ENCODE results near the gene FCMR.

The FCMR gene

GRCh38 chr1:206873603-206874188 lies 48.0 kb downstream of the FCMR start:
- peaks cover 9% of the 10 kb centered on the region for H3K9me3 ChIP-seq (ENCODE audit: insufficient read depth, low read length, severe bottlenecking)
- H3K9ac ChIP-seq (ENCODE audit: low read depth, low read length) = no peak overlapping the region
- no peak overlapping the region for H2AFZ ChIP-seq (ENCODE audit: low read depth, low read length)
- no peaks in the 10 kb centered on the region for H3K27me3 ChIP-seq (ENCODE audit: insufficient read depth, low read length, poor library complexity)
- DNase-seq (no peak), ATAC-seq (ENCODE audit: insufficient read depth, low read depth) (no peak)
- no peak overlapping the region for H3K27ac ChIP-seq (ENCODE audit: low read length)
- H3K4me3 ChIP-seq (ENCODE audit: low read depth in 1 of 2, low read length in 2 of 2) = no peak overlapping the region
- no peaks in the 10 kb centered on the region for H3K36me3 ChIP-seq (ENCODE audit: insufficient read depth, low read length)
- no peaks in the 10 kb centered on the region for H3K79me2 ChIP-seq (ENCODE audit: insufficient read depth, low read length)
- no peaks in the 10 kb centered on the region for H4K20me1 ChIP-seq (ENCODE audit: insufficient read depth, low read length)
- TF ChIP-seq CTCF (IDR thresholded peaks at IDR 0.05; ENCODE audit: borderline replicate concordance, extremely low read depth, low read length, poor library complexity, severe bottlenecking) = no peak
- no peak for TF ChIP-seq EZH2 (IDR thresholded peaks at IDR 0.05; ENCODE audit: borderline replicate concordance, low read depth, low read length, severe bottlenecking)
- H3K4me1 ChIP-seq (ENCODE audit: insufficient read depth, low read length) = no peaks in the 10 kb centered on the region
- no peak overlapping the region for H3K4me2 ChIP-seq (ENCODE audit: insufficient read depth, low read length)

- Histone ChIP-seq H4K20me1 (ENCODE audit: insufficient read depth, low read length) (no peaks in the 10 kb centered on the region), H2AFZ (ENCODE audit: low read depth, low read length) (no peak overlapping the region), H3K36me3 (ENCODE audit: insufficient read depth, low read length) (no peaks in the 10 kb centered on the region), H3K9ac (ENCODE audit: low read depth, low read length) (no peak overlapping the region), H3K27ac (ENCODE audit: low read length) (no peak overlapping the region), H3K9me3 (ENCODE audit: insufficient read depth, low read length, severe bottlenecking) (no peaks in the 10 kb centered on the region), H3K4me1 (ENCODE audit: insufficient read depth, low read length) (no peaks in the 10 kb centered on the region), H3K27me3 (ENCODE audit: insufficient read depth, low read length, poor library complexity) (no peaks in the 10 kb centered on the region), H3K4me2 (ENCODE audit: insufficient read depth, low read length) (no peak overlapping the region), H3K79me2 (ENCODE audit: insufficient read depth, low read length) (no peaks in the 10 kb centered on the region), H3K4me3 (ENCODE audit: low read depth in 1 of 2, low read length in 2 of 2) (no peak overlapping the region)
- DNase-seq = no peak
- no peak for ATAC-seq (ENCODE audit: insufficient read depth, low read depth)
- no peak for TF ChIP-seq CTCF (IDR thresholded peaks at IDR 0.05; ENCODE audit: borderline replicate concordance, extremely low read depth, low read length, poor library complexity, severe bottlenecking)
- no peak for TF ChIP-seq EZH2 (IDR thresholded peaks at IDR 0.05; ENCODE audit: borderline replicate concordance, low read depth, low read length, severe bottlenecking)
These were observed 49.6 kb downstream of the FCMR start for GRCh38 chr1:206872139-206872538.

- Histone ChIP-seq H3K36me3 (ENCODE audit: insufficient read depth, low read length) (no peaks in the 10 kb centered on the region), H3K9ac (ENCODE audit: low read depth, low read length) (no peak overlapping the region), H2AFZ (ENCODE audit: low read depth, low read length) (no peak overlapping the region), H4K20me1 (ENCODE audit: insufficient read depth, low read length) (no peaks in the 10 kb centered on the region), H3K4me3 (ENCODE audit: low read depth in 1 of 2, low read length in 2 of 2) (no peak overlapping the region), H3K27me3 (ENCODE audit: insufficient read depth, low read length, poor library complexity) (no peaks in the 10 kb centered on the region), H3K4me2 (ENCODE audit: insufficient read depth, low read length) (no peak overlapping the region), H3K4me1 (ENCODE audit: insufficient read depth, low read length) (no peaks in the 10 kb centered on the region), H3K27ac (ENCODE audit: low read length) (no peak overlapping the region), H3K79me2 (ENCODE audit: insufficient read depth, low read length) (no peaks in the 10 kb centered on the region), H3K9me3 (ENCODE audit: insufficient read depth, low read length, severe bottlenecking) (no peaks in the 10 kb centered on the region)
- ATAC-seq (ENCODE audit: insufficient read depth, low read depth) (no peak), DNase-seq (no peak)
- no peak for TF ChIP-seq CTCF (IDR thresholded peaks at IDR 0.05; ENCODE audit: borderline replicate concordance, extremely low read depth, low read length, poor library complexity, severe bottlenecking)
- no peak for TF ChIP-seq EZH2 (IDR thresholded peaks at IDR 0.05; ENCODE audit: borderline replicate concordance, low read depth, low read length, severe bottlenecking)
These were observed 53.5 kb downstream of the FCMR start for GRCh38 chr1:206868264-206868663.

- Histone ChIP-seq H3K4me2 (ENCODE audit: insufficient read depth, low read length) (no peak overlapping the region), H3K36me3 (ENCODE audit: insufficient read depth, low read length) (no peaks in the 10 kb centered on the region), H3K9me3 (ENCODE audit: insufficient read depth, low read length, severe bottlenecking) (no peaks in the 10 kb centered on the region), H3K79me2 (ENCODE audit: insufficient read depth, low read length) (no peaks in the 10 kb centered on the region), H3K4me1 (ENCODE audit: insufficient read depth, low read length) (no peaks in the 10 kb centered on the region), H2AFZ (ENCODE audit: low read depth, low read length) (no peak overlapping the region), H3K27ac (ENCODE audit: low read length) (no peak overlapping the region), H3K4me3 (ENCODE audit: low read depth in 1 of 2, low read length in 2 of 2) (no peak overlapping the region), H4K20me1 (ENCODE audit: insufficient read depth, low read length) (no peaks in the 10 kb centered on the region), H3K27me3 (ENCODE audit: insufficient read depth, low read length, poor library complexity) (no peaks in the 10 kb centered on the region), H3K9ac (ENCODE audit: low read depth, low read length) (no peak overlapping the region)
- ATAC-seq (ENCODE audit: insufficient read depth, low read depth) (no peak), DNase-seq (no peak)
- TF ChIP-seq EZH2 (IDR thresholded peaks at IDR 0.05; ENCODE audit: borderline replicate concordance, low read depth, low read length, severe bottlenecking) (no peak), CTCF (IDR thresholded peaks at IDR 0.05; ENCODE audit: borderline replicate concordance, extremely low read depth, low read length, poor library complexity, severe bottlenecking) (no peak)
These were observed 54.0 kb downstream of the FCMR start for GRCh38 chr1:206867716-206868115.

Data from DND-41 (cell line).